GM23338 (cell line): ENCODE results near the gene KRT6A. TPM values are rescaled to one million over a fixed set of nuclear protein-coding genes. Genes with fewer than 3 reads are reported as not detected.
A peak's percentile ranks its signal among the peaks of the same experiment; 100 is the strongest.

ENCODE experiments used
- ATAC-seq: fragments of 200-7000 bp; cut with Tn5 transposase; 3 replicates; pipeline ENCODE4 v1.9.1; 2020
- DNase-seq: peaks from one replicate; pipeline ENCODE4 v3.0.0-alpha.2; 2015; ENCODE audit warnings: low spot score
- H2AFZ ChIP-seq: fragments of 200-600 bp; sonication (generic); 2 replicates; pipeline ENCODE4 v1.8.0; 2016; ENCODE audit warnings: antibody characterized with exemption, mild to moderate bottlenecking, moderate library complexity
- H3F3A ChIP-seq: fragments of 200-600 bp; sonication (generic); replicated peaks from 2 replicates; pipeline ENCODE4 v1.8.0; 2017; ENCODE audit warnings: antibody characterized with exemption, mixed run types, low read depth
- H3K27ac ChIP-seq: fragments of 200-600 bp; sonication (generic); 2 replicates; pipeline ENCODE4 v1.6.1; 2016; ENCODE audit warnings: low read depth
- H3K27me3 ChIP-seq: fragments of 200-600 bp; sonication (generic); 2 replicates; pipeline ENCODE4 v1.8.0; 2016; ENCODE audit warnings: mild to moderate bottlenecking, mixed run types, moderate library complexity; ENCODE audit not compliant: insufficient read depth
- H3K36me3 ChIP-seq: fragments of 200-600 bp; sonication (generic); 2 replicates; pipeline ENCODE4 v1.8.0; 2016; ENCODE audit warnings: mild to moderate bottlenecking; ENCODE audit not compliant: insufficient read depth
- H3K4me1 ChIP-seq: fragments of 200-600 bp; sonication (generic); 2 replicates; pipeline ENCODE4 v1.8.0; 2016; ENCODE audit warnings: mild to moderate bottlenecking, moderate library complexity; ENCODE audit not compliant: insufficient read depth
- H3K4me2 ChIP-seq: fragments of 200-600 bp; sonication (generic); 2 replicates; pipeline ENCODE4 v1.7.1; 2017; ENCODE audit warnings: mixed run types
- H3K4me3 ChIP-seq: fragments of 200-600 bp; sonication (generic); 2 replicates; pipeline ENCODE4 v1.6.1; 2016; ENCODE audit warnings: mixed run types
- H3K79me2 ChIP-seq: fragments of 200-600 bp; sonication (generic); replicated peaks from 2 replicates; pipeline ENCODE4 v1.8.0; 2017; ENCODE audit warnings: mild to moderate bottlenecking; ENCODE audit not compliant: insufficient read depth
- H3K9me2 ChIP-seq: fragments of 200-600 bp; sonication (generic); 2 replicates; pipeline ENCODE4 v1.8.0; 2017; ENCODE audit not compliant: insufficient read depth
- H4K20me1 ChIP-seq: fragments of 200-600 bp; sonication (generic); replicated peaks from 2 replicates; pipeline ENCODE4 v1.8.0; 2017; ENCODE audit warnings: mild to moderate bottlenecking; ENCODE audit not compliant: insufficient read depth
- H3K27ac Mint-ChIP-seq: 2 replicates; pipeline ENCODE4 v1.8.0; 2020; ENCODE audit warnings: inconsistent platforms, mild to moderate bottlenecking, moderate library complexity, mixed read lengths
- H3K27me3 Mint-ChIP-seq: 3 replicates; pipeline ENCODE4 v1.8.0; 2022; ENCODE audit warnings: low read depth, mild to moderate bottlenecking, moderate library complexity, mixed read lengths, inconsistent platforms; ENCODE audit not compliant: insufficient read depth, poor library complexity
- H3K36me3 Mint-ChIP-seq: 3 replicates; pipeline ENCODE4 v1.8.0; 2021; ENCODE audit warnings: low read depth, mild to moderate bottlenecking, inconsistent platforms, moderate library complexity, mixed read lengths
- H3K4me1 Mint-ChIP-seq: 3 replicates; pipeline ENCODE4 v1.8.0; 2020; ENCODE audit warnings: mild to moderate bottlenecking, inconsistent platforms, mixed read lengths
- H3K4me3 Mint-ChIP-seq: 3 replicates; pipeline ENCODE4 v1.8.0; 2021; ENCODE audit warnings: moderate library complexity, mild to moderate bottlenecking, inconsistent platforms, mixed read lengths
- H3K9me3 Mint-ChIP-seq: 3 replicates; pipeline ENCODE4 v1.8.0; 2020; ENCODE audit warnings: moderate library complexity, mild to moderate bottlenecking, inconsistent platforms, mixed read lengths
- CTCF ChIP-seq, 2 experiments: fragments of 200-600 bp in 1 of 2; sonication (generic) in 1 of 2; conservative IDR thresholded peaks; 2 replicates each; pipeline versions ENCODE4 v1.5.1 to v1.6.1; 2016 to 2017; ENCODE audit warnings: antibody characterized with exemption in 2 of 2, low read depth in 2 of 2, mild to moderate bottlenecking in 2 of 2, moderate library complexity in 1 of 2
- ETS1 ChIP-seq: IDR thresholded peaks from 2 replicates; pipeline ENCODE4 v1.6.1; 2016; ENCODE audit warnings: antibody characterized with exemption
- EZH2 ChIP-seq: fragments of 200-600 bp; sonication (generic); IDR thresholded peaks from one replicate; pipeline ENCODE4 v1.8.0; 2017; ENCODE audit warnings: antibody characterized with exemption, mild to moderate bottlenecking, low read depth; ENCODE audit not compliant: unreplicated experiment
- NANOG ChIP-seq: IDR thresholded peaks from 2 replicates; pipeline ENCODE4 v1.6.1; 2016; ENCODE audit warnings: antibody characterized with exemption, borderline replicate concordance
- POLR2AphosphoS5 ChIP-seq: IDR thresholded peaks from 2 replicates; pipeline ENCODE4 v1.6.1; 2016; ENCODE audit warnings: antibody characterized with exemption, low read depth
- REST ChIP-seq: IDR thresholded peaks from one replicate; pipeline ENCODE4 v1.6.1; 2018; ENCODE audit warnings: antibody characterized with exemption; ENCODE audit not compliant: unreplicated experiment
- STAT1 ChIP-seq: IDR thresholded peaks from one replicate; pipeline ENCODE4 v1.6.1; 2016; ENCODE audit warnings: antibody characterized with exemption; ENCODE audit not compliant: unreplicated experiment
- ZNF114 ChIP-seq: fragments of 250-450 bp; sonication (Bioruptor Pico); IDR thresholded peaks from 2 replicates; pipeline ENCODE4 v1.5.0; 2020; ENCODE audit warnings: mild to moderate bottlenecking, moderate library complexity
- ZNF331 ChIP-seq: fragments of 250-450 bp; sonication (Bioruptor Pico); IDR thresholded peaks from 2 replicates; pipeline ENCODE4 v1.5.0; 2020; ENCODE audit warnings: low read depth, mild to moderate bottlenecking, moderate library complexity
- ZNF462 ChIP-seq: fragments of 250-450 bp; sonication (Bioruptor Pico); IDR thresholded peaks from 2 replicates; pipeline ENCODE4 v1.5.0; 2020; ENCODE audit warnings: mild to moderate bottlenecking, moderate library complexity
- polyA plus RNA-seq: library from polyadenylated mRNA; unstranded; fragments of >200 nt; fragmentation: Nextera tagmentation; extraction: Ambion mirVana; gene quantifications from 2 replicates; pipeline ENCODE4 v1.2.1, GENCODE V29; 2016
- total RNA-seq: library from RNA; depleted of rRNA; stranded (reverse); fragments of >200 nt; shearing (Covaris generic); gene quantifications from 2 replicates; pipeline ENCODE4 v1.2.3, GENCODE V29; 2014

The KRT6A gene
- total and polyA plus RNA-seq, 2 experiments from 2014 or later = not detected

GRCh38 chr12:52442600-52443061, 50.4 kb downstream of the KRT6A start:
- Mint-ChIP-seq H3K9me3 (no peaks in the 10 kb centered on the region; the same call in 2 of the 3 replicates), H3K27me3 (peaks cover 2% of the 10 kb centered on the region), H3K4me1 (peaks cover 17% of the 10 kb centered on the region), H3K36me3 (no peaks in the 10 kb centered on the region; the same call in 2 of the 3 replicates), H3K4me3 (peak overlapping the region; percentile 25; the same call in 1 of the 3 replicates), H3K27ac (peak overlapping the region; percentile 77)
- Histone ChIP-seq H3F3A (no peaks in the 10 kb centered on the region), H3K36me3 (no peaks in the 10 kb centered on the region), H3K4me2 (peak overlapping the region; percentile 56; the same call in 1 of the 2 replicates), H4K20me1 (no peaks in the 10 kb centered on the region), H3K27me3 (no peaks in the 10 kb centered on the region), H3K79me2 (no peaks in the 10 kb centered on the region), H3K4me3 (no peak overlapping the region; the same call in 1 of the 2 replicates), H3K9me2 (no peaks in the 10 kb centered on the region), H3K4me1 (peaks cover 5% of the 10 kb centered on the region; the same call in 1 of the 2 replicates), H2AFZ (peak overlapping the region; percentile 75), H3K27ac (no peak overlapping the region)
- ATAC-seq = peak; percentile 97
- TF ChIP-seq POLR2AphosphoS5 (no peak), ZNF331 (no peak), REST (no peak), ETS1 (no peak), STAT1 (no peak), CTCF (conservative IDR thresholded peaks at IDR 0.05; ENCODE audit: low read depth in 2 of 2) (peak in 1 of 2 experiments; percentile 51; a peak in 2 of 4 replicates), ZNF462 (CRISPR knock-in tag) (peak; percentile 28; the same call in 1 of the 2 replicates), ZNF114 (CRISPR knock-in tag) (no peak), EZH2 (no peak), NANOG (no peak)
- peak; percentile 62 for DNase-seq
